Measurements from ENCODE around the gene RTKN2. TPM values are rescaled to one million over a fixed set of nuclear protein-coding genes. Genes with fewer than 3 reads are reported as not detected.

Gene RTKN2
- total RNA-seq, 1 donor from 2014 or later: 27.5 TPM

DNA sequence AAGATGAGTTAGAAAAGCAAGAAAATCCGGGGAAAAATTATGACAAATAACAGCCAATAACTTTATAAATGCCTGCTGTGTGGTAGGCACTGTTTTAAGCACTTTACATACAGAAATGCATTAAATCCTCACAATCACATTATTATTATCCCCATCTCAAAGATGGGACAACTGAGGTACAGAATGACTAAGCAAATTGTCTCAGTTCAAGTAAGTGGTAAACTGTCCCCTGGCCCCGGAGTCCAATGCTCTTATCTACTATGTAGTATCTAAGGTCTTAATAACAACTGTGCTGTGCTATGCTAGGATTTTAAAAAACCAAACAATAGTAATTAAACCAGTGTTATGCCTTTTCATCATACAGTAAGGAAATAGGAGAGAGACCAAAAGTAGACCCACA lies 105.6 kb downstream of the RTKN2 start:
- Mint-ChIP-seq H3K9me3 (no peaks in the 10 kb centered on the region), H3K4me1 (no peaks in the 10 kb centered on the region), H3K27ac (ENCODE audit: unreplicated experiment) (no peak overlapping the region), H3K27me3 (ENCODE audit: low read depth) (no peaks in the 10 kb centered on the region), H3K4me3 (no peak overlapping the region), H3K36me3 (ENCODE audit: low read depth) (no peaks in the 10 kb centered on the region)
- TF ChIP-seq, protein P1, sequence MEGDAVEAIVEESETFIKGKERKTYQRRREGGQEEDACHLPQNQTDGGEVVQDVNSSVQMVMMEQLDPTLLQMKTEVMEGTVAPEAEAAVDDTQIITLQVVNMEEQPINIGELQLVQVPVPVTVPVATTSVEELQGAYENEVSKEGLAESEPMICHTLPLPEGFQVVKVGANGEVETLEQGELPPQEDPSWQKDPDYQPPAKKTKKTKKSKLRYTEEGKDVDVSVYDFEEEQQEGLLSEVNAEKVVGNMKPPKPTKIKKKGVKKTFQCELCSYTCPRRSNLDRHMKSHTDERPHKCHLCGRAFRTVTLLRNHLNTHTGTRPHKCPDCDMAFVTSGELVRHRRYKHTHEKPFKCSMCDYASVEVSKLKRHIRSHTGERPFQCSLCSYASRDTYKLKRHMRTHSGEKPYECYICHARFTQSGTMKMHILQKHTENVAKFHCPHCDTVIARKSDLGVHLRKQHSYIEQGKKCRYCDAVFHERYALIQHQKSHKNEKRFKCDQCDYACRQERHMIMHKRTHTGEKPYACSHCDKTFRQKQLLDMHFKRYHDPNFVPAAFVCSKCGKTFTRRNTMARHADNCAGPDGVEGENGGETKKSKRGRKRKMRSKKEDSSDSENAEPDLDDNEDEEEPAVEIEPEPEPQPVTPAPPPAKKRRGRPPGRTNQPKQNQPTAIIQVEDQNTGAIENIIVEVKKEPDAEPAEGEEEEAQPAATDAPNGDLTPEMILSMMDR (conservative IDR thresholded peaks at IDR 0.05): no peak
- no peak for DNase-seq (ENCODE audit: low read depth, low spot score)

DNA sequence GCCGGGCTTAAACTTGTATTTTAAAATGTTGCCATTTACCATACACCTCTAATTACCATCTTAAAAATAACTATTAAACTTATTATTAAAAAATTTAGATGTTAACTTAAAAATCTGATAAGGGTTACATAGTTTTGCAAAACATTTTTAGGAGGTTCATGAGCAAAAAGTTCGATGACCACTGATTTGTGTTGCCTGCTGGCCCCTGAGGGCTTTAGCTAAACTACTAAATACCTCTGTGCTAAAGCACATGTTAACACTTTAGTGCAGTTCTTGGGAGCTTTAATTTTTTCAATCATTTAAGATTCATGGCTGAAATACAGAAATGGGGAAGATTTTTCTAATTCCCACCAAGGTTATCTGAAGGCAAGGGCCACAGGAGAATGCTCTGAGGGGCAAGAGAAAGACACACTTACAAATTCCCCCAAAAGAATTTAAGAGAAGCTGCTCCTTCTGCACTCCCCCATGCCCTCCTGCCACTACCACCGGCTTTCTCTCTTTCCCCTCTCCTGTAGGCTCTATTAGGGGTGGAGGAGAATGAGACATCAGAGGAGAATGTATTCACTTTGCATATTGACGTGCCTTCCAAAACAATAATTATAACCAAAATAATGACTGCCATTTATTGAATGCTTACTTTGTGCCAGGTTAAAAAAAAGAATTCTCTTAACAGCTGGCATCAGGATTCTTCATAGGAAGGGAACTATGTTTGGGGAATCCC lies 106.2 kb downstream of the RTKN2 start:
- no peaks in the 10 kb centered on the region for H3K36me3 Mint-ChIP-seq (ENCODE audit: low read depth)
- TF ChIP-seq, protein P1 (conservative IDR thresholded peaks at IDR 0.05): no peak
- no peaks in the 10 kb centered on the region for H3K4me1 Mint-ChIP-seq
- H3K27ac Mint-ChIP-seq (ENCODE audit: unreplicated experiment): no peak overlapping the region
- H3K9me3 Mint-ChIP-seq: no peaks in the 10 kb centered on the region
- DNase-seq (ENCODE audit: low read depth, low spot score): no peak
- H3K27me3 Mint-ChIP-seq (ENCODE audit: low read depth): no peaks in the 10 kb centered on the region
- no peak overlapping the region for H3K4me3 Mint-ChIP-seq

DNA sequence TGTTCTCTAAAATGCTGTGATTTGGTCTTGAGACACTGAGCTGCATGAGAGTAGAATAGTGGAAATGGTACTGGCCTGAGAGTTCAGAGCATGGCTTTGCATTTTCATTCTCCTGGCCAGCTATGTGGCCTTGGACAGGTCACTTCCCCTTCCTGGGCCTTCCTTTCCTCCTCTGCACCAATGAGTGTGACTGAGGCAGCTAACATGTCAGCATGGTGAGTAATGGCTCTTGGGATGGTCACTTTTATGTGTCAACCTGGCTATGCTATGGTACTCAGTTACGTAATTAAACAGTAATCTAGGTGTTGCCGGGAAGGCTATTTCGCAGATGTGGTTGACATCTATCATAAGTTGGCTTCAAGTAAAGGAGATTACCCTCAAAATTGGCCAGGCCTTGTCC lies 109.3 kb downstream of the RTKN2 start:
- H3K4me3 Mint-ChIP-seq: no peak overlapping the region
- no peaks in the 10 kb centered on the region for H3K4me1 Mint-ChIP-seq
- DNase-seq (ENCODE audit: low read depth, low spot score): no peak
- no peak overlapping the region for H3K27ac Mint-ChIP-seq (ENCODE audit: unreplicated experiment)
- H3K9me3 Mint-ChIP-seq: peaks cover 5% of the 10 kb centered on the region
- H3K27me3 Mint-ChIP-seq (ENCODE audit: low read depth): no peaks in the 10 kb centered on the region
- H3K36me3 Mint-ChIP-seq (ENCODE audit: low read depth): no peaks in the 10 kb centered on the region
- TF ChIP-seq, protein P1 (conservative IDR thresholded peaks at IDR 0.05): no peak

DNA sequence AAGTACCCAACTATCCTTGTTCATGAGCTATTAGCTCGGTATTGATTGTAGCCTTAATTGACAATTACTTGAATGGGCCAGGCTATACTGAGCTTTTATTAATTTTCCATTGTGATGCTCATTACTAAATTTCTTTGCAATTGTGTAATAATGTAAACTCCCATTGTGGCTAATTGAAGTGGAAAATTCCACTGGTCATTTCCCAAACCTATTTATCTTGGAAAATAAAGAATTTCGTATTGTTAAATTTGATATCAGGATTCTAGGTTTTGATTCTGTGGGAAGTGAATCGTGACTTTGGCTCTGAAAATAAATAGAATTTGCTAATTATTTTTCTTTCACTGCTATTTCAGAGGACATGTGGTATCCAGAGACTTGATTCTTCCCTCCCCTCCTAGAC lies 111.0 kb downstream of the RTKN2 start:
- DNase-seq (ENCODE audit: low read depth, low spot score): no peak
- TF ChIP-seq, protein P1 (conservative IDR thresholded peaks at IDR 0.05): no peak
- peaks cover 5% of the 10 kb centered on the region for H3K9me3 Mint-ChIP-seq

DNA sequence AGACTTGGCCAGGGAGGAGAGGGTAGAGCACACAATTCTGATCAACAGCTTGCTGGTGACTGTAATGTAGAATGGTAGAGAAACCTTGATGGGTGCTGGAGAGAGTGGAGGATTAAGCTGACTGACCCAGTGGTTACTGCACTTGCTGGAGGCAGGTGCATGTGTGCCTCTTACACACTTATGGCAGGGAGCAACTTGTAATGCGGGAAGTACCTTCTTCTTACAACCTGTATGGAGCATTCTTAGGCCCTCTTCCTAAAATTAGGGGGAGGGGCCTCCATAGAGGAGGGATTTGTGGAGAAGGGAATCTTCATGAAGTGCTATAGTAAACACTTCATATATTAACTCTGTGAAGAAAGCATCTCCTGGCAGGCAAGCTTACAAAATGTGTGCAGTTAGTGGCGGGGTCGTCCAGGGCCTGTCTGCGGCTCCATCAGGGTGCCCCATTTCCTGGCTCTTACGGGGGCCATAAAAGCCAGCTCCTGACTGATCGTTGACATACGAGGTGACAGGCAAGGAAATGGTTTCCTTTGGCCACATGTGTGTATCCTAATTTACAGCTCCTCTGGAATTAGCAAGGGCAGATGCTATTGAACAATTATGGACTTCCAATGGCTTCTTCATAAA lies 113.5 kb downstream of the RTKN2 start:
- Mint-ChIP-seq H3K27ac (ENCODE audit: unreplicated experiment) (no peak overlapping the region), H3K36me3 (ENCODE audit: low read depth) (peaks cover 2% of the 10 kb centered on the region), H3K27me3 (ENCODE audit: low read depth) (no peaks in the 10 kb centered on the region), H3K4me1 (no peaks in the 10 kb centered on the region), H3K9me3 (peaks cover 8% of the 10 kb centered on the region), H3K4me3 (no peak overlapping the region)
- no peak for DNase-seq (ENCODE audit: low read depth, low spot score)
- TF ChIP-seq, protein P1 (conservative IDR thresholded peaks at IDR 0.05): no peak

More for the DNA sequence above, 111.0 kb downstream of the RTKN2 start:
- no peaks in the 10 kb centered on the region for H3K36me3 Mint-ChIP-seq (ENCODE audit: low read depth)
- H3K27me3 Mint-ChIP-seq (ENCODE audit: low read depth): no peaks in the 10 kb centered on the region
- H3K4me3 Mint-ChIP-seq: no peak overlapping the region
- H3K4me1 Mint-ChIP-seq: no peaks in the 10 kb centered on the region
- no peak overlapping the region for H3K27ac Mint-ChIP-seq (ENCODE audit: unreplicated experiment)

All from neural crest cell (in vitro differentiated cells).